ENCODE measurements around the gene ADA.

DNA sequence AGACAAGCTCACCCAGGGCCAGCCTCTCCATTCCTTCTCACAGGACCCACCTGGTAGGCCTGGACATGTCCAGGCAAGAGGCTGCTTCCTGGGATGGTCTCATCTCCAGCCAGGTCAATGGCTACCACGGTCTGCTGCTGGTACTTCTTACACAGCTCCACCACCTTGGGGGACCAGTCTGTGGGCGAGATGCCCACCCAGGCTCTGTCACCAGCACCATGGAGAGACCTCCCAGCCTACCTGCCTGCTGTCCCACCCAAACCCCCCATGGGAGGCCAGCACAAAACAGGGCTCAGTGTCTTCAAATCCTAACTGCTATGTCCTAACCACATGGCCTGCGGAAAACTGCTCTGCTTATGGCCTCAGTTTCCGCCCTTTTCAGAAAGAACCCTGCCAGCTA is 27.3 kb downstream of the ADA start:
- TF ChIP-seq EZH2 (IDR thresholded peaks at IDR 0.05; ENCODE audit: insufficient read depth, poor library complexity, severe bottlenecking): no peak
- no peak for TF ChIP-seq EZH2phosphoT487 (IDR thresholded peaks at IDR 0.05; ENCODE audit: insufficient read depth, low read depth)

Measured in GM23248 (cell line).